SU-DHL-6 (cell line): ENCODE data around the gene GSDMA.
A peak's percentile ranks its signal among the peaks of the same experiment; 100 is the strongest.

Experiments
- H2AFZ ChIP-seq: fragments of 200-600 bp; sonication (generic); 2 replicates; pipeline ENCODE4 v1.6.1; 2014; ENCODE audit warnings: low read depth, mild to moderate bottlenecking, moderate library complexity, mixed read lengths, antibody characterized with exemption, low read length; ENCODE audit not compliant: severe bottlenecking
- H3F3A ChIP-seq: fragments of 200-600 bp; shearing (Covaris generic); 2 replicates; pipeline ENCODE4 v1.6.0; 2016; ENCODE audit warnings: antibody characterized with exemption, mild to moderate bottlenecking; ENCODE audit not compliant: insufficient read depth
- H3K27ac ChIP-seq: fragments of 200-600 bp; sonication (generic); 2 replicates; pipeline ENCODE4 v1.5.1; 2016; ENCODE audit warnings: low read depth, mild to moderate bottlenecking, low read length, moderate library complexity, mixed read lengths
- H3K27me3 ChIP-seq: fragments of 200-600 bp; sonication (generic), shearing (Covaris generic); 2 replicates; pipeline ENCODE4 v1.6.0; 2014; ENCODE audit warnings: mild to moderate bottlenecking, low read length
- H3K36me3 ChIP-seq: fragments of 200-600 bp; sonication (generic); 2 replicates; pipeline ENCODE4 v1.6.1; 2014; ENCODE audit warnings: mild to moderate bottlenecking, low read length, mixed read lengths
- H3K4me2 ChIP-seq: fragments of 300-600, 200-600 bp; shearing (Covaris generic), sonication (generic); 2 replicates; pipeline ENCODE4 v1.6.0; 2014; ENCODE audit warnings: low read length, low read depth, mild to moderate bottlenecking; ENCODE audit not compliant: poor library complexity, severe bottlenecking
- H3K4me3 ChIP-seq: fragments of 200-600 bp; sonication (generic); 2 replicates; pipeline ENCODE4 v1.5.1; 2014; ENCODE audit warnings: antibody characterized with exemption, low read length, mild to moderate bottlenecking, mixed read lengths; ENCODE audit not compliant: insufficient read depth, poor library complexity, severe bottlenecking
- H3K79me2 ChIP-seq: fragments of 200-600 bp; sonication (generic); 2 replicates; pipeline ENCODE4 v1.6.1; 2014; ENCODE audit warnings: mild to moderate bottlenecking, low read length, moderate library complexity; ENCODE audit not compliant: insufficient read depth
- H3K9ac ChIP-seq: fragments of 200-600 bp; sonication (generic); 2 replicates; pipeline ENCODE4 v1.7.0; 2014; ENCODE audit warnings: mild to moderate bottlenecking, low read length
- H3K9me2 ChIP-seq: fragments of 200-600 bp; sonication (generic); replicated peaks from 2 replicates; pipeline ENCODE4 v1.6.1; 2014; ENCODE audit warnings: low read length; ENCODE audit not compliant: insufficient read depth
- H3K9me3 ChIP-seq: fragments of 200-600 bp; sonication (generic); 2 replicates; pipeline ENCODE4 v1.6.1; 2014; ENCODE audit warnings: low read length, mixed read lengths; ENCODE audit not compliant: insufficient read depth
- H4K20me1 ChIP-seq: fragments of 200-600 bp; sonication (generic); 2 replicates; pipeline ENCODE4 v1.6.1; 2014; ENCODE audit warnings: low read depth, mild to moderate bottlenecking, antibody characterized with exemption, low read length, moderate library complexity, mixed read lengths
- EZH2phosphoT487 ChIP-seq: fragments of 200-600 bp; sonication (generic), shearing (Covaris generic); conservative IDR thresholded peaks from 2 replicates; pipeline ENCODE4 v1.6.1; 2018; ENCODE audit warnings: mild to moderate bottlenecking, antibody characterized with exemption, low read length, moderate library complexity, mixed read lengths
- TF ChIP-seq, protein P1 (sequence below): fragments of 200-600 bp; sonication (generic); IDR thresholded peaks from one replicate; pipeline ENCODE4 v1.5.1; 2017; ENCODE audit warnings: antibody characterized with exemption, mild to moderate bottlenecking, low read length, moderate library complexity; ENCODE audit not compliant: insufficient read depth, poor library complexity, severe bottlenecking

The GSDMA gene

GRCh38 chr17:39952680-39953470, 9.9 kb upstream of the GSDMA start:
- H3K9ac ChIP-seq: peak overlapping the region; percentile 37
- H3K4me3 ChIP-seq: peak overlapping the region; percentile 45
- H3F3A ChIP-seq: no peaks in the 10 kb centered on the region; the same call in 1 of the 2 replicates
- TF ChIP-seq, protein P1, sequence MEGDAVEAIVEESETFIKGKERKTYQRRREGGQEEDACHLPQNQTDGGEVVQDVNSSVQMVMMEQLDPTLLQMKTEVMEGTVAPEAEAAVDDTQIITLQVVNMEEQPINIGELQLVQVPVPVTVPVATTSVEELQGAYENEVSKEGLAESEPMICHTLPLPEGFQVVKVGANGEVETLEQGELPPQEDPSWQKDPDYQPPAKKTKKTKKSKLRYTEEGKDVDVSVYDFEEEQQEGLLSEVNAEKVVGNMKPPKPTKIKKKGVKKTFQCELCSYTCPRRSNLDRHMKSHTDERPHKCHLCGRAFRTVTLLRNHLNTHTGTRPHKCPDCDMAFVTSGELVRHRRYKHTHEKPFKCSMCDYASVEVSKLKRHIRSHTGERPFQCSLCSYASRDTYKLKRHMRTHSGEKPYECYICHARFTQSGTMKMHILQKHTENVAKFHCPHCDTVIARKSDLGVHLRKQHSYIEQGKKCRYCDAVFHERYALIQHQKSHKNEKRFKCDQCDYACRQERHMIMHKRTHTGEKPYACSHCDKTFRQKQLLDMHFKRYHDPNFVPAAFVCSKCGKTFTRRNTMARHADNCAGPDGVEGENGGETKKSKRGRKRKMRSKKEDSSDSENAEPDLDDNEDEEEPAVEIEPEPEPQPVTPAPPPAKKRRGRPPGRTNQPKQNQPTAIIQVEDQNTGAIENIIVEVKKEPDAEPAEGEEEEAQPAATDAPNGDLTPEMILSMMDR: no peak
- TF ChIP-seq EZH2phosphoT487: no peak
- no peaks in the 10 kb centered on the region for H3K9me3 ChIP-seq
- H3K36me3 ChIP-seq: no peaks in the 10 kb centered on the region
- no peaks in the 10 kb centered on the region for H3K9me2 ChIP-seq
- H3K4me2 ChIP-seq: peak overlapping the region; percentile 61
- no peak overlapping the region for H3K27ac ChIP-seq
- H3K79me2 ChIP-seq: no peaks in the 10 kb centered on the region
- H4K20me1 ChIP-seq: no peaks in the 10 kb centered on the region
- no peaks in the 10 kb centered on the region for H3K27me3 ChIP-seq
- H2AFZ ChIP-seq: peak overlapping the region; percentile 52

DNA sequence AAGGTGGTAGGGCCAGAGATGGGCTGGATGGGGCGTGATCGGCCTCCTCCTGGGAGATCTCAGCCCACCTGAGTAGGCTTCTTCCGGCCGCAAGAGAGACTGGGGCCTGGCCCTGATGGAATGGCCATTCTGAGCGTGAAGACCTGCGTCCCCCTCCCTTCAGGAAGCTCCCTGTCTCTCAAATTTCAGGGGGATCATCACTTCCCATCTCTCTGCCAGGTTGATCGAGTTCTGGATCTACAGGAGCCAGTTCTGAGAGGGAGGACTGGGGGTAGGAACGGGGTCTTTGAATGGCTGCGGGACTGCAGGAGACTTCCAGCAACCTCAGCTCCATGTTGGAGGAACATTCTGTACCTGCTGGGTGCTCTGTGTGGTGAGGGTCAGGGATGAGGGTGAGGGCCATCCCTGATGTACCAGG, 9.3 kb upstream of the GSDMA start:
- Histone ChIP-seq H3K4me2 (peak overlapping the region; percentile 61), H3K27ac (no peak overlapping the region), H3F3A (no peaks in the 10 kb centered on the region; the same call in 1 of the 2 replicates), H3K9ac (peak overlapping the region; percentile 37), H3K9me2 (no peaks in the 10 kb centered on the region), H4K20me1 (no peaks in the 10 kb centered on the region), H3K27me3 (no peaks in the 10 kb centered on the region), H3K4me3 (peak overlapping the region; percentile 45), H2AFZ (peak overlapping the region; percentile 52), H3K79me2 (no peaks in the 10 kb centered on the region), H3K36me3 (no peaks in the 10 kb centered on the region), H3K9me3 (no peaks in the 10 kb centered on the region)
- no peak for TF ChIP-seq EZH2phosphoT487
- TF ChIP-seq, protein P1: no peak

DNA sequence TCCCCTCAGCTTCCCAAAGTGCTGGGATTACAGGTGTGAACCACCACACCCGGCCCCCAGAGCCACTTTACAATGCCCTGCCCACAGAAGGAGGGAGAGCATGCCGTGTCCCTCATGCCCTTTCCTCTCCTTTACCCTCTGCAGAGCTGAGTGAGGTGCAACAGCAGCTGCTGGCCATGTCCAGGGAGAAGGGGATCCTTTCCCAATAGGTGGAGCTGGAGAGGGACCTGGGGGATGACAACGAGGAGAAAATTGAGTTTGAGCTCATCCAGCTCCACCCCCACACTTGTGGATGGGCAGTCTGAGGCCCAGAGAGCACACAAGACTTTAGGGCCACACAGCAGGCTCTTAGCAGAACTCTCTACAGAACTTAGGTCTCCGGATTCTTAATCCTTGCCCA, 7.9 kb upstream of the GSDMA start:
- Histone ChIP-seq H3K9me3 (no peaks in the 10 kb centered on the region), H3F3A (no peaks in the 10 kb centered on the region; the same call in 1 of the 2 replicates), H3K9me2 (no peaks in the 10 kb centered on the region), H3K4me2 (no peak overlapping the region), H3K79me2 (no peaks in the 10 kb centered on the region), H4K20me1 (no peaks in the 10 kb centered on the region), H3K4me3 (no peak overlapping the region), H3K27me3 (no peaks in the 10 kb centered on the region), H3K9ac (no peak overlapping the region), H3K36me3 (no peaks in the 10 kb centered on the region), H3K27ac (no peak overlapping the region), H2AFZ (no peak overlapping the region)
- TF ChIP-seq, protein P1: no peak
- TF ChIP-seq EZH2phosphoT487: no peak
